Pancreas (tissue), 10 donors: Measurements from ENCODE around the gene SEC11A. TPM values are rescaled to one million over a fixed set of nuclear protein-coding genes. Genes with fewer than 3 reads are reported as not detected.

Experiments used
- ATAC-seq, 4 donors: fragments of 200-7000 bp; cut with Tn5 transposase; one replicate each; pipeline versions ENCODE4 v1.8.0 to v1.9.1; 2020; ENCODE audit warnings: mild to moderate bottlenecking in 4 of 4, moderate library complexity in 4 of 4
- DNase-seq, 6 donors: peaks; one replicate each; pipeline ENCODE4 v3.0.0-alpha.2; 2020
- FAIRE-seq: peaks from 2 replicates; lab custom pipeline; 2012; peaks lifted over from hg19 to GRCh38; lab: Jason Lieb, UNC
- H3K27ac ChIP-seq, 4 donors: fragments of 200-600 bp; sonication (generic); 1 replicate in 3 of 4; 2 replicates in 1 of 4; pipeline versions ENCODE4 v1.5.0 to v1.8.0; 2020
- H3K27me3 ChIP-seq, 4 donors: fragments of 200-600 bp; one replicate each; pipeline ENCODE4 v1.8.0; 2021
- H3K36me3 ChIP-seq, 3 donors: fragments of 200-600 bp; sonication (generic) in 1 of 3; one replicate each; pipeline versions ENCODE4 v1.5.0 to v1.8.0; 2020 to 2021
- H3K4me1 ChIP-seq, 3 donors: fragments of 200-600 bp; one replicate each; pipeline ENCODE4 v1.8.0; 2021
- H3K4me3 ChIP-seq, 4 donors: fragments of 200-600 bp; sonication (generic) in 2 of 4; one replicate each; pipeline versions ENCODE4 v1.5.0 to v1.8.0; 2020 to 2021
- H3K9me3 ChIP-seq, 4 donors: fragments of 200-600 bp; one replicate each; pipeline ENCODE4 v1.8.0; 2021
- WGBS, 2 donors: extraction: QIAGEN DNeasy Blood & Tissue Kit; methylation state at CpG; one replicate each; pipeline ENCODE4 v1.1.7; 2013; 5-methylcytosine and 5-hydroxymethylcytosine counted together
- intact Hi-C, 3 donors: fragments of 100-400 bp; cut with DNase I; formaldehyde crosslinking; loops; one replicate each; pipeline versions ENCODE4 v1.11.1 to v1.14.2; 2022
- polyA plus RNA-seq, 2 donors: library from polyadenylated mRNA; stranded (reverse); fragments of 200-250 nt; gene quantifications; one replicate each; pipeline ENCODE4 v1.2.3, GENCODE V29; 2013
- total RNA-seq, 6 donors: library from RNA; stranded (reverse); fragmentation: NEBNext Ultra II Directional in 4 of 6; extraction: Animal tissue kit (Norgen Biotek cat#: 25700) in 4 of 6; gene quantifications; one replicate each; pipeline versions ENCODE4 v1.2.1 to v1.2.4, GENCODE V29; 2021 to 2023
- TF ChIP-seq, protein P1 (sequence below), 4 donors: fragments of 200-600 bp; sonication (generic) in 3 of 4; IDR thresholded peaks; one replicate each; pipeline versions ENCODE4 v1.5.0 to v1.8.0; 2021; ENCODE audit warnings: antibody characterized with exemption in 4 of 4
- donor health status: healthy with polysubstance abuse.
- donor health status: DM: no; HTN: no; CAD: no; lungs with moderate emphysema.
- donor health status: DM: no; HTN: no; CAD: no.
- donor health status: control.
- donor health status: control.
- donor health status: Bipolar disorder and iron deficiency.
- donor health status: DM: yes; HTN: yes; CAD: no.
- donor health status: DM: no; HTN: no; CAD: no.
- donor health status: DM: no; HTN: no; CAD: no.
- donor health status: DM: yes; HTN: yes; CAD: no.

Gene SEC11A
- total and polyA plus RNA-seq, 8 donors, result 43.7 to 98.7 (median 69.5) TPM

DNA sequence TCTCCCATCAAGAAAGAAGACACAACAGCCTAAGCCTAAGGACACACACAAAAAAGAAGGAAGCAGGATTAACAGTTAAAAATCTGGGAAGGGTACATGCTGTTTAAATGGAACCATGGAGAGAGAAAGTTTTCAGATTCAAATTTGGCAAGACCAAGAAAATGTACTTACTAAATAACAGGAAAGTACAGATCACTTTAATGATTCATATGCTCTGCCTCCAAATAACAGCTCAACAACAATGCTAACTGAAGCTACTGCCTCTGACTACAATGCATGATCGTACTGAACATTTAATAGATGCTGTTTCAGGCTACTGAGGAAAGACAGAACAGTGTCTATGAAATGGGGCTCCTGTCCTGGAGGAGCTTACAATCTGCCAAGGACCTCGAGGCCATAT, 49.6 kb downstream of the SEC11A start:
- TF ChIP-seq, protein P1, sequence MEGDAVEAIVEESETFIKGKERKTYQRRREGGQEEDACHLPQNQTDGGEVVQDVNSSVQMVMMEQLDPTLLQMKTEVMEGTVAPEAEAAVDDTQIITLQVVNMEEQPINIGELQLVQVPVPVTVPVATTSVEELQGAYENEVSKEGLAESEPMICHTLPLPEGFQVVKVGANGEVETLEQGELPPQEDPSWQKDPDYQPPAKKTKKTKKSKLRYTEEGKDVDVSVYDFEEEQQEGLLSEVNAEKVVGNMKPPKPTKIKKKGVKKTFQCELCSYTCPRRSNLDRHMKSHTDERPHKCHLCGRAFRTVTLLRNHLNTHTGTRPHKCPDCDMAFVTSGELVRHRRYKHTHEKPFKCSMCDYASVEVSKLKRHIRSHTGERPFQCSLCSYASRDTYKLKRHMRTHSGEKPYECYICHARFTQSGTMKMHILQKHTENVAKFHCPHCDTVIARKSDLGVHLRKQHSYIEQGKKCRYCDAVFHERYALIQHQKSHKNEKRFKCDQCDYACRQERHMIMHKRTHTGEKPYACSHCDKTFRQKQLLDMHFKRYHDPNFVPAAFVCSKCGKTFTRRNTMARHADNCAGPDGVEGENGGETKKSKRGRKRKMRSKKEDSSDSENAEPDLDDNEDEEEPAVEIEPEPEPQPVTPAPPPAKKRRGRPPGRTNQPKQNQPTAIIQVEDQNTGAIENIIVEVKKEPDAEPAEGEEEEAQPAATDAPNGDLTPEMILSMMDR (IDR thresholded peaks at IDR 0.05), result no peak
- H3K36me3 ChIP-seq, result peaks cover 0 to 11% (median 7%) of the 10 kb centered on the region in 3 donors
- intact Hi-C loops, result no loop called here
- no peak overlapping the region for H3K4me3 ChIP-seq
- H3K27me3 ChIP-seq, result no peaks in the 10 kb centered on the region
- no peaks in the 10 kb centered on the region for H3K9me3 ChIP-seq
- no peak overlapping the region for H3K27ac ChIP-seq
- WGBS, 2 donors, result 59 to 65% methylated on average over 2 of the region's 2 CpGs
- H3K4me1 ChIP-seq, result no peaks in the 10 kb centered on the region
- FAIRE-seq (no peak), DNase-seq (no peak), ATAC-seq (no peak)

DNA sequence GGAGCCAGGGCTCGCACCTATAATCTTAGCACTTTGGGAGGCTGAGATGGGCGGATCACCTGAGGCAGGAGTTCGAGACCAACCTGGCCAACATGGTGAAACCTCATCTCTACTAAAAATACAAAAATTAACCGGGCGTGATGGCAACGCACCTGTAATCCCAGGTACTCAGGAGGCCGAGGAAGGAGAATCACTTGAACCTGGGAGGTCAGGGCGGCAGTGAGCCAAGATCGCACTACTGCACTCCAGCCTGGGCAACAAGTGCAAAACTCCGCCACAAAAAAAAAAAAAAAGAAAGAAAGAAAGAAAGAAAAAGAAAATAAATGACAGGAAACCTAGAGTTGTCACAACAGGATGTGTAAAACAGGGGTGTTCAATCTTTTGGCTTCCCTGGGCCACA, 54.9 kb downstream of the SEC11A start:
- H3K27me3 ChIP-seq, result no peaks in the 10 kb centered on the region
- no peaks in the 10 kb centered on the region for H3K36me3 ChIP-seq
- FAIRE-seq (no peak), ATAC-seq (no peak), DNase-seq (no peak)
- no peak overlapping the region for H3K4me3 ChIP-seq
- TF ChIP-seq, protein P1 (IDR thresholded peaks at IDR 0.05), result no peak
- no peaks in the 10 kb centered on the region for H3K9me3 ChIP-seq
- intact Hi-C loops, result no loop called here
- H3K4me1 ChIP-seq, result no peaks in the 10 kb centered on the region
- 93 to 95% methylated on average over 10 of the region's 10 CpGs for WGBS, 2 donors
- no peak overlapping the region for H3K27ac ChIP-seq

DNA sequence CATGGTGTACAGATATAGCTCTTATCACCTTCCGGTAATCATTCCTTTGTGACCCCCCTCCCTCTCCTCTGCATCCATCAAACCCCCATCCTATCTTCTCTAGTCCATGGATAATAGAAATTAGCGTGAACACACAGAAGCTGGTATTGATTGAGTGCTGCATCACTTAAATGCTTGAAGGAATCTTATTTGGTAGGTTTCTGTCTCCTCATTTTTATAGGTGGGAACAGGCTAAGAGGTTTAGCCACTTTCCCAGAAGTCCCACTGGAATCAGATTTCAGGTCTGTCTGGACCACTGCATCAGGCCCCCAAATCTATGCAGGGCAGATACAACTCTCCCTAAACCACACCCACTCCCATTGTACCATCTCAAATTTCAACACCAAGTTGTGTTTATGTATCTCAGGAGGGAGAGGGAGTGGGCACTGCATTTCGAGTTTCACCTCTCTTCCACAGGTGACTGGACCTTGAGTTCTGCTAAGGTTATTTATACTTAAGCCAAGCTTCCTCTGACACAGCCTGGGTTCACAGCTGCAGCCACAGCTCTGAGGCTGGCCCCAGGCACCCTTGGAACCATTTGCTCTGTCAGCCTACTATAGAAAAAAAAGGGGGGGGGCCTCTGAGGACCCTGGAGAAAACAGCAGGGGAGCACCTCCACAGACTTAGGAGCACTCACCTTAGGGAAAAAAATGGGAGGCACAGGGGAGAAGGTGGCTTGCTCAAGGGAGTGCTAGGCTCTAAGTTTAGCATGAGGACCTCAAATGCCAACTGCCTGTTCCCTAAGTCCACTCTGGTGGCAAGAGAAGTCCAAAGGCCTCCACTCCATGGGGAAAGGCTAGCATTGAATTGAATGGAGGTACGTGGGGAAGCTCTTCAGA, 55.8 kb downstream of the SEC11A start:
- Histone ChIP-seq H3K36me3 (no peaks in the 10 kb centered on the region), H3K4me3 (no peak overlapping the region), H3K9me3 (no peaks in the 10 kb centered on the region), H3K27me3 (no peaks in the 10 kb centered on the region), H3K27ac (no peak overlapping the region), H3K4me1 (peaks cover 0 to 3% (median 0%) of the 10 kb centered on the region in 3 donors)
- 72 to 82% methylated on average over 4 of the region's 4 CpGs for WGBS, 2 donors
- TF ChIP-seq, protein P1 (IDR thresholded peaks at IDR 0.05), result no peak
- no peak for FAIRE-seq
- no peak for ATAC-seq
- intact Hi-C loops, result no loop called here
- no peak for DNase-seq

DNA sequence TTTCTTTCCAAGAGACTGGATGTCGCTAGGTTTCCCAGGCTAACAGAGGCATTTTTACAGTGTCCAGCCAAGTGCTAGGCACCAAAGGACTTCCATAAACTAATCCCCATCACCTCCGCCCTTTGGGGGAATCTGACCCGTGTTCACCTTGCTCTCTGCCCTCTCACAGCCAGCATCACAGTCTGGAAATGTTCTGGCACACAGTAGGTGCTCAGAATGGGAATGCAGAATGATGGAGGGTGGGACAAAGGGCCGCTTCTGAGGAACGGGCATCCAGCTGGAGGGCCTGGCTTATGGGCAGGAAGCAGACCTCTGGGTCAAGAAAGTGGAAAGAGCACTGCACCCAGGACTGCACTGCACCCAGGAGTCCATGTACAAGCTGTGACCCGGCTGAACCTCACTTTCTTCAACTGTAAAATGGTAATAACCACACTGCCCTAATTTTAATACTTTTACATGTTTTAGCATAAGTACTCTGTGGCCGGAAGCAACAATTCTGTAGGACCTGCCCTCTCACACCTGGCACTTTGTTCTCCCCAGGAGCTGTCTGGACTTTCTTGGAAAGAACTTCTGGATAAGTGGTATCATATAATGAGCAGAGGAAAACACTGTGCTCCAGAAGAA, 57.0 kb downstream of the SEC11A start:
- TF ChIP-seq, protein P1 (IDR thresholded peaks at IDR 0.05), result no peak
- H3K9me3 ChIP-seq, result no peaks in the 10 kb centered on the region
- no peaks in the 10 kb centered on the region for H3K36me3 ChIP-seq
- H3K4me3 ChIP-seq, result peak overlapping the region; percentile 44 to 73 (median 48)
- peak overlapping the region; percentile 57 to 74 (median 65) for H3K27ac ChIP-seq
- no peaks in the 10 kb centered on the region for H3K27me3 ChIP-seq
- intact Hi-C loops, result no loop called here
- 44 to 56% methylated on average over 7 of the region's 7 CpGs for WGBS, 2 donors
- FAIRE-seq, result no peak
- peaks cover 0 to 7% (median 0%) of the 10 kb centered on the region in 3 donors for H3K4me1 ChIP-seq
- ATAC-seq, result no peak
- no peak for DNase-seq
